Astrocyte of the hippocampus (primary cell): ENCODE results near the gene DDIT4.

Experiments
- DNase-seq: peaks from one replicate; pipeline ENCODE4 v3.0.0; 2011; ENCODE audit warnings: low read depth, low spot score

Gene DDIT4

DNA sequence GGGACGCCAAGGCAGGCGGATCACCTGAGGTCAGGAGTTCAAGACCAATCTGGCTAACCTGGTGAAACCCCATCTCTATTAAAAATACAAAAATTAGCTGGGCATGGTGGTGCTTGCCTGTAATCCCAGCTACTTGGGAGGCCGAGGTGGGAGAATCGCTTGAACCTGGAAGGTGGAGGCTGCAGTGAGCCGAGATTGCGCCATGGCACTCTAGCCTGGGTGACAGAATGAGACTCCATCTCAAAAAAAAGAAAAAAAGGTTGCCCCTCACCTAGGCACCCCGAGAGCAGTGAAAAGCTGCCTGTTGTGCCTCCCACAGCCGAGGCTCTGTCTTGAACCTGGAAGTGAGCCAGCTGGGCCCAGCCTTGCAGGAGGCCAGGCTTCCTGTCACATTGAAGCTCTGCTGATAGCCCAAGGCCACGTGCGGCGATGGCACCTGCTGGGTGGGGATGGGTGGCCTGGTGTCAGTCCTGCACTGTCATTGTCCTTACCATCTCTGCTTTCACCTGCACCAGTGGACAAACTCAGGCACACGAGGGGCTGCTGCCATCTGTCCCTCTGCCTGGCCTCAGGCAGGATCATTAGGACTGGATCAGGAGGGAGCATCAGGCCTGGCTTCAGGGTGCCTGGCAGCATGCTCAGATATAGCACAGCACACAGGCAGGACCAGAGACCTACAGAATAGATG lies 43.2 kb downstream of the DDIT4 start:
- DNase-seq = no peak

DNA sequence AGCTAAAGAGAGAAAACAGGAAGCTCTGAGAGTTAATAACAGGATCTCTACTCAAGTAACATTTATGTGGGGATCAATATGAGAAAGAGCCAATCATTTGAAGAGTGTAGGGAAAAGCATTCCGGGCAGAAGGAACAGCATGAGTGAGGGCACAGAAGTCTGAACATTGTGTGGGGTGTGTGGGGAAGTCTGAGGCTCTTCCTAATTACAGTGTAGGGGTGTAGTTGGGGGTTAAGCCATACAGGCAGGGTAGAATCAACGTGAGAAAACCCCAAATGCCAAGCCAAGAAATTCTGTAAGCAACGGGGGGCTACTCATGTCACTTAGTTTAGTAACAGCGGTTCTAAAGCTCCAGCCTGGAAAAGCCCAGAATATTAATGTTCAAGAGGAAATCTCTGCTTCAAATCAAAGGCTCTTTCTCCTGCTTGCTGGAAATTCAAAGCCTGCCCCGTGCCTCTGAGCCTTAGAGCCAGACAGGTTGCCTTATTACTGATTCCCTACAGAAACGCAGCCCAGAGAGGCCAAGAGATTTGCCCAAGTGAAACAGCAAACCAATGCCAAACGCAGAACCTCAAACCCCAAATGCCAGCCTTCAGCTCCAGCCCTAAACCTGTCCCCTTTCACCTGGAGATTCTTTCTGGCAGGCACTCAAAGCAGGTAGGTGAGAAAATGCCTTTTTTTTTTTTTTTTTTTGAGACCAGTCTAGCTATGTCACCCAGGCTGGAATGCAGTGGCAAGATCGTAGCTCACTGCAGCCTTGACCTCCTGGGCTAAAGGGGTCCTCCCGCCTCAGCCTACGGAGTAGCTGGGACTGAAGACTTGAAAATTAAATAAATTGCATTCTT lies 44.9 kb downstream of the DDIT4 start:
- no peak for DNase-seq

DNA sequence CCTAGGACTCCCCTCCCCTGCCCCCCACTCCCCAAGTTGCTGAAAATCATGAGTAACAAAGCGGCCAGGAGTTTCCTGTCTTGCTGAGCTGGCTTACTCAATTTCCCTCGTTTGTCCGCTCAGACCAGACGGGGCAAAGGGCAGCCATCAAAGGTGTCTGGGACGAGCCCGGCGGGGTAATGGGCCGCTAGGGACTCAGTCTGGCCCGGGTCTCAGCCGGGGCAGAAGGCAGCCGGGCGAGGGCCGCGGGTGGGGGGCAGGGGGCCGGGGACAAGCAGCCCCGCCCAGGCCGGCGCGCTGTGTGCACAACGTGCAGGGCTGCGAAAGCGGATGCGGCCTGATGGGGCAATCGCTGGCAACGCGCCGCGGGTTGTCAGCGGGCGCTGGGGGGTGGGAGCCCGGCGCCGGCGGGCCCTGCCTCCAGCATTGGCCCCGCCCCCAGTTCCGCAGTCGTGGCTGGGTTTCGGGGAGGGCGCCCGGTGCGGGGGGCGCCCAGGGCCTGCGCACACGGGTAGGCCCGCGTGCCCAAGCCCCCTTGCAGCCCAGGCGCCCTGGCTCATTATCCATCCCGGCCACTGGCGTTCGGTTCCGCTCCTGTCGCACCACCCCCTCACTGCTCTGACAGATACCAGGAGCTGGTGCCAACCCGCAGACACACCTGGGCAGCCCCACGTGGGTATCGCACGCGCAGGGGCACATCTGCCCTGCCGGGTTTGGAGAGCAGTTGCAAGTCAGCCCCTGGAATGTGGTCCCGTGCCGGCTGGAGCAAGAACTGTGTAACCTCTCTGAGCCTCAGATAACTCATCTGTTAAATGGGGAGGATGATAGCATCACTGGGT lies 45.9 kb downstream of the DDIT4 start:
- DNase-seq = peak; percentile 93

DNA sequence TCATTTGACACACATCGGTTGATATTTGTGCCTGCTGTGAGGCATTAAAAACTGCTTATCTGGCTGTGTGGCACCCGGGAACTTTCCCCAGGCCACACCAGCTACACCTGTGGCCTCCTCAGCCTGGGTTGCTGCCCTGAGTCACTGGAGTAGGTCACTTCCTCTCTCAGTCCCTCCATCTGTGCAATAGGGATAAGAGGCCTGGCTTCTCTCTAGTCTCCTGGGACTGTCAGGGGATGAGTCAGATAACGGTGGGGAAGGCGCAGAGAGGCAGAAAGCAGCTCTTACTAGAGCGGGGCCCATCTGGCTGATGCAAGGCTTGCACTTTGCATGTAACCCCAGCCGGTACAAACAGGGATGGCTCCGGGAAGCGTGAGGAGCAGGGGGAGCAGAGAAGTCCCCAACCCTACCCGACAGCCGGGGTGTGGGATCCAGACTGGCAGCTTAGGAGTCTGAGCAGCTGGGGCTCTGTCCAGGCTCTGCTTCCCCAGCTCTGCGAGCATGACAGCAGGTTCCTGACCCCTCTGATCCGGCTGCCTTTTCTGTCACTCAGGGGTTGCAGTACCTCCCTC lies 47.0 kb downstream of the DDIT4 start:
- DNase-seq = peak; percentile 82

DNA sequence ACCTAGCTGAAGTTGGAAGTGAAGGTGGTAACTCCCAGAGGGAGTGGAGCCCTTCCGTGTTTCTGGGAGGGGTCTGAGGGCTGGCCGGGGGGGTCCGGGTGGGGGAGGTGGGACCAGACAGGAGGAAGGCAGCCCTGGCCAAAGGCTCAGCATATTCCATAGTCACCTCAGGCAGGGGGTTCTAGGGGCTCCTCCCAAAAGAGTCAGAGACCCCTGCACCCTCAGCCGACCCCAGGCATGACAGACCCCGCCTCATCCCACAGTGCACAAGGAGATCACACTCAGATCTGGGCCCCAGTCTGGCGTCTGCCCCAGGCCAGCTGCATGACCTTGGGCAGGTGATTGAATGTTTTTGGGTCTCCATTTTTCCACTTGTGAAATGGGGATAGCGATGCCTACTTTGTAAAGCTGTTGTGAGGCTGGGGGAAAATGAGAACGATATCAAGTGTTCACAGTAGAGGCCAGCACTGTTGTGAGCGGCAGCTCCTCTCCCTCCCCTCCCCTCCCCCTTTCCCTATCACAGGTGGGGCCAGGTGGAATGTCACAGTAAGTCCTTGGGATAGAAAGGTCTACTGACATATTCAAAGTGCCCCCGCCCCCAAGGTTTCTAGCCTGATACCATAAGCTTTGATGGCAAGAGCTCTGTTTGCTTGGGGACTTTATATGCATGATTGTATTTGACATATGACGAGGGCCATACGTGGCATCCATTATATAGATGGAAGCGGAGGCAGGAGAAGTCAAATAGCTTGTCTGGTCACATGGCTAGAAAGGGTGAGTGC lies 47.7 kb downstream of the DDIT4 start:
- no peak for DNase-seq

DNA sequence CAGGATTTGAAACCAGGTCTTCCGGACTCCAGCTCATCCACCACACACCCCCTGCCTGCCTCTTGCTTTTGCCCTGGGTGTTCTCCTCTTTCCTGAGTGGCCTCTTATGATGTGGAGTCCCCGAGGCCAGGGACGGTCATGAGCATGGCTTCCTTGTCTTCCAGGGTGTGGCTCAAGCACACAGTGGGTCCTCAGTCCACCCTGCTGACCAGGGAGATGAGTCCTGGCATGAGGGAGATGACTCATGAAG lies 48.2 kb downstream of the DDIT4 start:
- no peak for DNase-seq

DNA sequence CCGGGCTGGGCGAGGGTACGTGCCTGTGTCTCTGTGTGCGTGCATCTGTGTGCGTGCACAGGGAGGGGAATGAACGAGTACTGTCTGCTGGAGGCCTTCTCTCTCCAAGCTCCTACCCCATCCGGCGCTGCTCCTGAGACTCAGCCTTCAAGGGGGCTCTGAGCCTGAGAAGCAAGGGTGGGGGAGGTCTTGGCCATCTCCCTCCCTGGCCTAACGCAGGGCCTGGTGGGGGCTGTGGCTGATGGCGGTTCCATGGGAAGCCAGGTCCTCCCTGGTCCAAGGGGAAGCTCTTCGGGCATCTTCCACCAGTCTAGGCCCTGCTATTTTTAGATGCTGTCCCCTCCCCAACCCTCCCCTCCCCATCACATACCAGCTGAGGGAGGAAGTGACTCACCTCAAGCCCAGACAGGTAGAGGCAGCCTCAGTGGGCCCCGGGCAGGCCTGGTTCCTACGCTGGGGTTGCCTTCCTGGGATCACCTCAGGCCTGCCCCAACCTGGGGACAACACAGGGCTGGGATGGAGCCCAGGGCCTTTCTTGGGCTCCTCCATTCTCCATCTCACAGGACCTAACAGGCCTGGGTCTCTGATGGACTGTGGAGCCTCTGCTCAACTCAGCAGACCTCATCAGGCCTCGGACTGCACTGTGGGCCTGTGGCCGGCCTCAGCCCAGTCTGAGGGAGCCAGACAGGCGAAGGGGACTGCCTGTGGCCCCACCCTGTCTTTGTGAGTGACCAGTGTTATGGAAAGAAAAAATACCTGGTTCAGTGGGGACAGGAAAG lies 48.7 kb downstream of the DDIT4 start:
- no peak for DNase-seq

DNA sequence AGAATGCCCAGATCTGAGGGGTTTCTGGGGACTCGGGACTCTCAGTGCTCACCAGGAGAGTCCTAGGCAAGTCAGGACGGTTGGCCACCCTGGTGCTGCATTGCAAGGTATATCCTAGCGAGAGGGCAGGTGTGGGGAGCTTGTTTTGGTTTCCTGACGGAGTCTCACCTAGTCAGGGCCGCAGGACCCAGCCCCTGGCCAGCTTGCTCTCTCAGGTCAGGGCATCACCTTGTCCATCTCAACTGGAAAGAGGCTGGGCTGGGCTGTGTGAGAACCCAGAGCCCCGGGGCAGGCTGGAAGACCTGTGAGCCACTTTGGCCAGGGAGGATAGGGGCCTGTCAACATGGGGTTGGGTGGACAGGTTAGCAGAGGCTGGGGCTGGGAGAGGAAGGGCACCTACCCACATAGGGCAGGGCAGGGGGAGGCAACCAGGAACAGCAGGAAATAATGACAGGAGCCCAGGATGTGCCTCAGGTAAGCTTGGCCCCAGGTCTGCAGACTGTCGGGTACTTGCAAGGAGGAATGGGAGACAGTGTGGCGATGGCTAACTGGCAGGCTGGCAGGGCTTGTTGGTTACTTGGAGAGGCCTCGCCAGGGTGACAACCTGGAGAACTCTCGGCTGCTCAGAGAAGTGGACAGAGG lies 49.5 kb downstream of the DDIT4 start:
- no peak for DNase-seq

DNA sequence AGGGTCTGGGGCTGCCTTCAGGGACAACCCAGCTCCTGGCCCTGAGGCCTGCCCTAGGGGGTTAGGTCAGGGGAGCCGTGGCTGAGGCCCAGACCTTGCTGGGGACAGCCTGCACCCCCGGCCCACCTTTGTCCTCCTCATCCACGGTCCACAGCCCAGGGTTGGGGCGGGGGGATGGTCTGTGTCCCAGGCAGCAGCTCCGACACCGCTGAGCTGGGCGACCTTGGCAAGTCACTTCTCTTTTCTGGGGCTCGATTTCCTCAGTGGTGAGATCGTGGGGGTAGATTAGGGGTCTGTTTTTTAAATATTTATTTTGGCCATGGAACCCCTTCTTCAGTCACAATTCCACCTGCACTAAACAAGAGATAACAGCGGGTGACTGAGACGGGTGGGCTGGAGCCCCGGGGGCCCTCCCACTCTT lies 50.1 kb downstream of the DDIT4 start:
- no peak for DNase-seq
